Measurements from ENCODE around the gene QPCTL. TPM values are rescaled to one million over a fixed set of nuclear protein-coding genes. Genes with fewer than 3 reads are reported as not detected.

Gene QPCTL
- total RNA-seq = 2.6 TPM

DNA sequence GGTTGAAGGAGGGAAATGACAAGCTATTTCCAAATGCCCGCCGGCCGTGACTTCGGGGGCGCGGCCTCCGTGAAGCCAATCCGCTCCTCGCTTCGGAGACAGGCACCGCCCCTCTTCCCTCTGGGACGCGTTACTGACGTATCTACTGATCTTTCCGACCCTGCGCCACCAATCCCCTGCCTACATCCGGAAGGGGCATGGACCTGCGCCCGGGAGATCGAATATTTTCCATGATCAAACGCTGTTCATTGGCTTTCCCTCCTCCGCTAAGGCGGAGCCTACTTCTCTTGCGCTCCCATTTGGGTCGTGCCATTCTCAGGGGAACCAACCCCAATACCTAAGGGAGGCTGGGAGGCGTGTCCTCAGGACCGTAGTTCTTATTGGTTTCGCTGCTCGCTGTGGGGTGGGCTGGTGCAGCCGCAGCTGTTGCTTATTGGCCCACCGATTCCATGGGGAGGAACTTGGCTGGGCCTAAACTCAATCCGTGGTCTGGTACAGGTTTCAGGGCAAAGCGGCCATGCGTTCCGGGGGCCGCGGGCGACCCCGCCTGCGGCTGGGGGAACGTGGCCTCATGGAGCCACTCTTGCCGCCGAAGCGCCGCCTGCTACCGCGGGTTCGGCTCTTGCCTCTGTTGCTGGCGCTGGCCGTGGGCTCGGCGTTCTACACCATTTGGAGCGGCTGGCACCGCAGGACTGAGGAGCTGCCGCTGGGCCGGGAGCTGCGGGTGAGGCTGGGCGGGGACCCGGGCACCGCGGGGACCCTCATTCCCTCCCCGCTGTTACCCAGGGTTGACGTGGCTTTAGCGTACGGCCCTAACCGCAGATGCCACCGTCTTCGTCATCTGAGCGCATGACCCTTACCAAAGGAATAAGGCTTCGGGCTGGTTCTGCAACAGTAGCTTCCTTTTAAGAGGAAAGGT is at the start of gene QPCTL:
Gene QPCTL (plus strand): TSS at position 480 of the 919 bp plus-strand sequence. CDS start 38 bp downstream, at position 518.
- H3K27me3 ChIP-seq (ENCODE audit: control insufficient read depth in 3 of 3, insufficient read depth in 3 of 3, low read length in 3 of 3) = no peaks in the 10 kb centered on the region
- peak within 1 kb of the TSS; percentile 85 to 93 (median 92) for H3K9ac ChIP-seq (ENCODE audit: low read depth in 1 of 3, low read length in 3 of 3)
- H3K9me3 ChIP-seq (ENCODE audit: control insufficient read depth in 3 of 3, low read length in 3 of 3) = no peaks in the 10 kb centered on the region
- peak within 1 kb of the TSS; percentile 88 to 92 (median 88) for H3K4me3 ChIP-seq (ENCODE audit: low read length in 3 of 3)
- peak within 1 kb of the TSS; percentile 88 for H3K27ac ChIP-seq (ENCODE audit: low read depth, low read length)
- peaks cover 15 to 20% (median 20%) of the 10 kb centered on the region in 3 donors for H3K4me1 ChIP-seq (ENCODE audit: control insufficient read depth in 3 of 3, insufficient read depth in 3 of 3, low read length in 3 of 3)
- H3K36me3 ChIP-seq (ENCODE audit: control insufficient read depth in 3 of 3, insufficient read depth in 3 of 3, low read length in 3 of 3) = peaks cover 11 to 16% (median 16%) of the 10 kb centered on the region in 3 donors

DNA sequence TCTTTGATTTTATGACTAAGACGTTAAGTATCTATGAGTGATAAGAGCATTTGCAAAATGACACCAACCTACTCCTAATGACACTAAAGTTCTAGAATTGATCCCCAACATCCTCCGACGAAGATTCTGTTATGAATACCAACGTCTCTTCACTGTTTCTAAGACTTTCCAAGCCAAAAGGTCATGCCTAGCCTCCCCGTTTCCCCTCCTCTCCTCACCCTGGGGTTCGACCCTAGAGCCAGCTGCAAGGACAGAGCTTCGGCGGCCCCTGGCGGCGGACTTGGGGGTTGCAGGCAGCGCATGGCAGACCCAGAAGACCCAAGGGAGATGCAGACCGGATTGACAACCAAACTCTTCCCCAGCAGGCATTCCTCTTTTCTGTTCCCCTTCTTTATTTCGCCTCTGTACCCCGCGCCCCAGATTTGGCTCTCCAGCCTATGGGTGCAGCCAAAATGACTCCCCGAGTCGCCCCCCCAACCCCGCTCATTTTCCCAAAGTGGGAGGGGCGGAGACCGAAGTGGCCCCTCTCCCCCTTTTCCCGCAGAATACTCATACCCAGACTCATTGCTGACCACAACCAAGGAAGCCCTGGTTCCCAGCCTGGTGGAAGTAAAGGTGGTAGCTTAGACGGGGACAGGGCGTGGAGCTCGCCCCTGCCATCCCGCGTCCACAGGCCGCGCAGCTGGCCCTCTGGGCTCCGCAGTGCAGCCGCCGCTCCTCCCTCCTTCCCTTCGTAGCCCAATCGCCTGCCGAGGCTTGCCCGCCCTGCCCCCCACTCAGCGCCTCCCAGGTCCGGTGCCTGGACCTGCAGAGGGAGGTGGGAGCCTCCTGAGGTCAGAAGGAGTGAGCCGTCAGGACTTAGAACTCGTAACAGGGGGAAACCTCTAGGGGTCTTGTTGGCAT is 49.2 kb upstream of the QPCTL start:
- H3K27me3 ChIP-seq (ENCODE audit: control insufficient read depth in 3 of 3, insufficient read depth in 3 of 3, low read length in 3 of 3) = peaks cover 0 to 31% (median 23%) of the 10 kb centered on the region in 3 donors
- H3K27ac ChIP-seq (ENCODE audit: low read depth, low read length) = no peak overlapping the region
- H3K9ac ChIP-seq (ENCODE audit: low read depth in 1 of 3, low read length in 3 of 3) = no peak overlapping the region
- H3K36me3 ChIP-seq (ENCODE audit: control insufficient read depth in 3 of 3, insufficient read depth in 3 of 3, low read length in 3 of 3) = no peaks in the 10 kb centered on the region
- peak overlapping the region in 1 of 3 donors; percentile 46 for H3K4me3 ChIP-seq (ENCODE audit: low read length in 3 of 3)
- peaks cover 24 to 30% (median 28%) of the 10 kb centered on the region in 3 donors for H3K4me1 ChIP-seq (ENCODE audit: control insufficient read depth in 3 of 3, insufficient read depth in 3 of 3, low read length in 3 of 3)
- no peaks in the 10 kb centered on the region for H3K9me3 ChIP-seq (ENCODE audit: control insufficient read depth in 3 of 3, low read length in 3 of 3)

DNA sequence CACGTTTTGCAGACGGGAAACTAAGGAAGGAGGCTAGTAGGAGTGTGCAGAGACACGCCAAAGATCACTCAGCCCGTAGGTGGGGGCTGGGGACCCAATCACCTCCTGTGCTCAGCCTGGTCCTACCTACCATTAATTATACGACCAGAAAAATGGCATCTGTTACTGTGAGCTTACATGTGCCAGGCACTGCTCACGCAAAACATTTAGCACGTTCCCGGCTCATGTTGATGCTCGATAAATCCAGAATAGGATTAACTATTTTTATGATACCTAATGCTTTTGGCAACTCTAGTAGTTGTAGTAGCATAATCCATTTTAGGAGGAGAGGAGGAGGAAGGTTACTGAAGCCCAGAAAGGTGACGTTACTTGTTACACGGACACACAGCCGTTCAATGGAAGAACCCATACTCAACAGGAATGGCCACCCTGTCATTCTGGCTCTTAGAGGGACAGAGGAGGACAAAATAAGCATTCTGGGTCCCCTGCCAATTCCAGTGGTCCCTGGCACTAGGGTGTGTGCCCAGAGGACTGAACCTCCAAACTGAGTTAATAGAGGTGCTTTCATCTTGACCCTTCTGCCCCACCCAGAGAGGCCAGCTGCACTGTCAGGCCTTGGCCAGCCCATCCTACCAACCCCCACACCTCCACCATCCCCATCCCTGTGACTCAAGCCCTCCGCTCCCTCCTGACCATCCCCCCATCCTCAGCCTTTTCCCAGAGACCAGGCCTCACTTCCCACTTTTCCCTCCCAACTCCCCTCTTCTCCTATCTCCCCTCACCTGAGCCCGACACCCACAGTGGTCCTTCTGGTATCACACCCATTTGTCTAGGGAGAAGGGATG is 48.3 kb upstream of the QPCTL start:
- Histone ChIP-seq H3K27ac (ENCODE audit: low read depth, low read length) (no peak overlapping the region), H3K9me3 (ENCODE audit: control insufficient read depth in 3 of 3, low read length in 3 of 3) (no peaks in the 10 kb centered on the region), H3K9ac (ENCODE audit: low read depth in 1 of 3, low read length in 3 of 3) (no peak overlapping the region), H3K4me1 (ENCODE audit: control insufficient read depth in 3 of 3, insufficient read depth in 3 of 3, low read length in 3 of 3) (peaks cover 20 to 23% (median 20%) of the 10 kb centered on the region in 3 donors), H3K27me3 (ENCODE audit: control insufficient read depth in 3 of 3, insufficient read depth in 3 of 3, low read length in 3 of 3) (peaks cover 0 to 31% (median 23%) of the 10 kb centered on the region in 3 donors), H3K36me3 (ENCODE audit: control insufficient read depth in 3 of 3, insufficient read depth in 3 of 3, low read length in 3 of 3) (no peaks in the 10 kb centered on the region), H3K4me3 (ENCODE audit: low read length in 3 of 3) (no peak overlapping the region)

DNA sequence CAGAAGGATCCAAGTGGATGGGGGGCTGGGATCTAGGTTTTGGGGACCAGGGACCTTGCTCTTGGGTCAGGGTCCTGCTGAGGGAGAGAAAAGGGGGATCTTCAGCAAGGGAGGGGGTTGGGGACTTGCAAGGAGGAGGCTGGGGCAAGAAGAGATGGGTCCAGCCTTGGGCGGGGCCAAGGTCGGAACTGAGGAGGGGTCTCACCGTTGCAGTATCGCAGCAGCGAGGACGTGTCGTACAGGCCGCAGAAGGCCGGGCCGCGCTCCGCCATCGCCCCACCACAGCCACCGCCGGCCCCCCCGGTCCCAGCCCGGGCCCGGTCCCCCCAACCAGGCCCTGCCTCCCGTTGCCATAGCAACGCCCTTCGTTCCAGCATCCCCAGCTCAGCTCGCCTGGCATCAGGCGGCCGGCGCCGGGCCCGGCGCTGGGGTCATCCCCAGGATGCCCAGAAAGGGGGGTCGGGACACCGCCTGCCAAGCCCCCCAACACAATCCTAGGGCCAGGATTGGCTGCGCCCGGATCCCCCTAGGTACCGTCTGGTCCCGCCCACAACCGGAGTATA is 47.3 kb upstream of the QPCTL start:
- Histone ChIP-seq H3K36me3 (ENCODE audit: control insufficient read depth in 3 of 3, insufficient read depth in 3 of 3, low read length in 3 of 3) (no peaks in the 10 kb centered on the region), H3K4me3 (ENCODE audit: low read length in 3 of 3) (peak overlapping the region in 2 of 3 donors; percentile 40 to 54), H3K4me1 (ENCODE audit: control insufficient read depth in 3 of 3, insufficient read depth in 3 of 3, low read length in 3 of 3) (peaks cover 20 to 23% (median 20%) of the 10 kb centered on the region in 3 donors), H3K9ac (ENCODE audit: low read depth in 1 of 3, low read length in 3 of 3) (no peak overlapping the region), H3K9me3 (ENCODE audit: control insufficient read depth in 3 of 3, low read length in 3 of 3) (no peaks in the 10 kb centered on the region), H3K27me3 (ENCODE audit: control insufficient read depth in 3 of 3, insufficient read depth in 3 of 3, low read length in 3 of 3) (peaks cover 0 to 31% (median 23%) of the 10 kb centered on the region in 3 donors), H3K27ac (ENCODE audit: low read depth, low read length) (no peak overlapping the region)

DNA sequence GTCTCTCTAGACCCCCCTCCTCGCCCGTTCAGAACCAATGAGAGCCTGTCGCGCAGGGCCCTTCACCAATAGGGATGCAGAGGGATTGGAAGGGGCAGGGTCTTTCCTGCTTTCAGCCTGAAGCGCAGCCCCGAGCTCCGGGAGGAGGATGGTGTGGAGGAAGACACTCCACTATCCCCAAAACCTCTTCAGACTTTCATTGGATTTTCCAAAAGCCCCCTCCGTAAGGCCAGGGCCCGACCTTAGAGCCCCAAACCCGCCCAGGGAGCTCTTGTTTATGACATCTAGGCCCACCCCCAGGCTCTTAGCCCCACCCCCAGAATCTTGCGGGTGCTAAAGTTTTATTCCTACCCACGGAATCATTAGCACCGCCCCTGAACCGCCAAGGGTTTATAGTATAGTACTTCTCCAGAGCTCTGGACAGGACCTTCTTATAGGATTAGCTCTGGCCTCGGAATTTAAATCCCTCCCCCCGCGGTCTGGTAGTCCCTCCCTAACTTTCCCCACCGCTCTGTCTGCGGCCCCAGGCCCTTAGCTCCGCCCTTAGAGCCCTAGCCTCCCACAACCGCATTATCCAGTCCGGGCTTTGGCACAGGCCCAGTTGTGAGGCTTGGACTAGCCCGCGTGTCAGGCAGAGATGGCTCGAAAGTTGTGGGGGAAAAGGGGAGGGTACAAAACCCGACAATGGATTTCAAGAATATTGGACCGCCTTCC is 46.7 kb upstream of the QPCTL start:
- no peak overlapping the region for H3K27ac ChIP-seq (ENCODE audit: low read depth, low read length)
- H3K36me3 ChIP-seq (ENCODE audit: control insufficient read depth in 3 of 3, insufficient read depth in 3 of 3, low read length in 3 of 3) = no peaks in the 10 kb centered on the region
- no peak overlapping the region for H3K9ac ChIP-seq (ENCODE audit: low read depth in 1 of 3, low read length in 3 of 3)
- H3K4me3 ChIP-seq (ENCODE audit: low read length in 3 of 3) = peak overlapping the region in 2 of 3 donors; percentile 40 to 54
- H3K4me1 ChIP-seq (ENCODE audit: control insufficient read depth in 3 of 3, insufficient read depth in 3 of 3, low read length in 3 of 3) = peaks cover 20 to 23% (median 20%) of the 10 kb centered on the region in 3 donors
- peaks cover 0 to 31% (median 23%) of the 10 kb centered on the region in 3 donors for H3K27me3 ChIP-seq (ENCODE audit: control insufficient read depth in 3 of 3, insufficient read depth in 3 of 3, low read length in 3 of 3)
- H3K9me3 ChIP-seq (ENCODE audit: control insufficient read depth in 3 of 3, low read length in 3 of 3) = no peaks in the 10 kb centered on the region

DNA sequence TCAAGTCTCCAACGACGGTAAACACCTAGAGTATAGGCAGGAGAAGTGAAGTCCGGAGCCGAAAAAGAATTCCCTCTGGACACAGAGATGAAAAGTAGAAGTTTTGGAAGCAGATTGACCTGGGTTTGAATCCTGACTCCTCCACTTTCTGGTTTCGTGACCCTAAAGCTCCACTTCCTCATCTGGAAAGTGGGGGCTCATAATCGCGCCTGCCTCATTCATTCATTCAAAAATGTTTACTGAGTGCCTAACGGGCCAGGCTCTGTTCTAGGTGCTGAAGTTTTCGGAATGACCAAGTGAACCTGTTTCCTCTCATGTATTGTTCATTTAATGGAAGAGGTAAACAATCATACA is 46.1 kb upstream of the QPCTL start:
- Histone ChIP-seq H3K27me3 (ENCODE audit: control insufficient read depth in 3 of 3, insufficient read depth in 3 of 3, low read length in 3 of 3) (peaks cover 0 to 31% (median 22%) of the 10 kb centered on the region in 3 donors), H3K27ac (ENCODE audit: low read depth, low read length) (no peak overlapping the region), H3K4me1 (ENCODE audit: control insufficient read depth in 3 of 3, insufficient read depth in 3 of 3, low read length in 3 of 3) (peaks cover 18 to 20% (median 19%) of the 10 kb centered on the region in 3 donors), H3K9me3 (ENCODE audit: control insufficient read depth in 3 of 3, low read length in 3 of 3) (no peaks in the 10 kb centered on the region), H3K4me3 (ENCODE audit: low read length in 3 of 3) (peak overlapping the region in 1 of 3 donors; percentile 8), H3K9ac (ENCODE audit: low read depth in 1 of 3, low read length in 3 of 3) (no peak overlapping the region), H3K36me3 (ENCODE audit: control insufficient read depth in 3 of 3, insufficient read depth in 3 of 3, low read length in 3 of 3) (no peaks in the 10 kb centered on the region)

DNA sequence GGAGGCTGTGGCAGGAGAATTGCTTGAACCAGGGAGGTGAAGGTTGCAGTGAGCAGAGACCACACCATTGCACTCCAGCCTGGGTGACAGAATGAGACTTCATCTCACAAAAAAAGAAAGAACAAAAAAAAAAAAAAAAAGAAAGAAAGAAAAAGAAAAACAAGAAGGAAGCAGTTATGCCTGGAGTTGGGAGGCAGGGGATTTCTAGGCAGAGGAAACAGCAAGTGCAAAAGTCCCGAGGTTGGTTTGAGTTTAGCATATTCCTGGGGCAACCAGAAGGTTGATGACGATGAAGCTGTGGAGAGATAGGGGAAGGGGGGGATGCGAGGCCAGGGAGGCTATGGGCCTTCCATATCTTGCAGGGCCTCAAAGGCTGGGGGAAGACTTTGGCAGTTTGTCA is 41.7 kb upstream of the QPCTL start:
- Histone ChIP-seq H3K4me1 (ENCODE audit: control insufficient read depth in 3 of 3, insufficient read depth in 3 of 3, low read length in 3 of 3) (peaks cover 0 to 5% (median 2%) of the 10 kb centered on the region in 3 donors), H3K36me3 (ENCODE audit: control insufficient read depth in 3 of 3, insufficient read depth in 3 of 3, low read length in 3 of 3) (no peaks in the 10 kb centered on the region), H3K4me3 (ENCODE audit: low read length in 3 of 3) (no peak overlapping the region), H3K27ac (ENCODE audit: low read depth, low read length) (no peak overlapping the region), H3K9me3 (ENCODE audit: control insufficient read depth in 3 of 3, low read length in 3 of 3) (no peaks in the 10 kb centered on the region), H3K27me3 (ENCODE audit: control insufficient read depth in 3 of 3, insufficient read depth in 3 of 3, low read length in 3 of 3) (peaks cover 0 to 6% (median 3%) of the 10 kb centered on the region in 3 donors), H3K9ac (ENCODE audit: low read depth in 1 of 3, low read length in 3 of 3) (no peak overlapping the region)

GRCh38 chr19:45653634-45654033 is 38.8 kb upstream of the QPCTL start:
- no peaks in the 10 kb centered on the region for H3K9me3 ChIP-seq (ENCODE audit: control insufficient read depth in 3 of 3, low read length in 3 of 3)
- H3K27me3 ChIP-seq (ENCODE audit: control insufficient read depth in 3 of 3, insufficient read depth in 3 of 3, low read length in 3 of 3) = peaks cover 0 to 6% (median 0%) of the 10 kb centered on the region in 3 donors
- H3K9ac ChIP-seq (ENCODE audit: low read depth in 1 of 3, low read length in 3 of 3) = no peak overlapping the region
- no peak overlapping the region for H3K4me3 ChIP-seq (ENCODE audit: low read length in 3 of 3)
- H3K36me3 ChIP-seq (ENCODE audit: control insufficient read depth in 3 of 3, insufficient read depth in 3 of 3, low read length in 3 of 3) = no peaks in the 10 kb centered on the region
- H3K4me1 ChIP-seq (ENCODE audit: control insufficient read depth in 3 of 3, insufficient read depth in 3 of 3, low read length in 3 of 3) = no peaks in the 10 kb centered on the region
- H3K27ac ChIP-seq (ENCODE audit: low read depth, low read length) = no peak overlapping the region
